ENCODE data around the gene CCDC169. TPM values are rescaled to one million over a fixed set of nuclear protein-coding genes. Genes with fewer than 3 reads are reported as not detected.

The CCDC169 gene
- polyA plus RNA-seq, 1 donor from 2014 or later = 6.9 TPM

- no peak overlapping the region for H2AFZ ChIP-seq (ENCODE audit: low read depth, low read length)
- no peaks in the 10 kb centered on the region for H3K27me3 ChIP-seq (ENCODE audit: insufficient read depth, low read depth, low read length)
- H3K9me3 ChIP-seq (ENCODE audit: low read length) = no peaks in the 10 kb centered on the region
- no peak overlapping the region for H3K4me3 ChIP-seq (ENCODE audit: low read length)
- no peaks in the 10 kb centered on the region for H4K20me1 ChIP-seq (ENCODE audit: insufficient read depth)
- TF ChIP-seq MXI1 (conservative IDR thresholded peaks at IDR 0.05; ENCODE audit: poor library complexity, severe bottlenecking) = no peak
- H3K27ac ChIP-seq (ENCODE audit: low read length) = no peak overlapping the region
- H3F3A ChIP-seq (ENCODE audit: insufficient read depth, low read length, poor library complexity, severe bottlenecking) = no peaks in the 10 kb centered on the region
- no peak overlapping the region for H3K4me2 ChIP-seq (ENCODE audit: low read length)
- H3K79me2 ChIP-seq (replicated peaks; ENCODE audit: insufficient read depth, low read length) = no peaks in the 10 kb centered on the region
- H3K36me3 ChIP-seq (ENCODE audit: insufficient read depth, low read length) = no peaks in the 10 kb centered on the region
- H3K9ac ChIP-seq (ENCODE audit: low read length) = no peak overlapping the region
- H3K9me2 ChIP-seq (ENCODE audit: insufficient read depth, low read length) = no peaks in the 10 kb centered on the region
These were observed 113.7 kb downstream of the CCDC169 start for GRCh38 chr13:36183901-36184300.

Small RNAs within 50 kb of the gene (small RNA-seq; reads per million reads assigned to genes)
- 0 reads per million in 3 experiments for gene RNU6-71P

Other genes with a start within 250 kb of the CCDC169 start
- gene DCLK1, start 166.4 kb downstream of the CCDC169 start, polyA plus RNA-seq = 118 and 124 TPM in 2 replicates
- gene SOHLH2, start 83.3 kb downstream of the CCDC169 start, polyA plus RNA-seq = 4.5 and 4.7 TPM in 2 replicates
- gene SPART, start 48.6 kb upstream of the CCDC169 start, polyA plus RNA-seq = 45.3 and 52.4 TPM in 2 replicates
- 13.8 and 19.3 TPM in 2 replicates for gene CCNA1, start 134.7 kb upstream of the CCDC169 start, polyA plus RNA-seq

Data from neural cell (in vitro differentiated cells).